Measurements from ENCODE around the gene PRSS2.

Gene PRSS2

GRCh38 chr7:142817506-142817905 lies 46.7 kb downstream of the PRSS2 start:
- POLR2A ChIA-PET: interaction anchor here (1.3 kb wide), 1 partner anchor 9 kb away, joined by 3 read pairs; no protein-coding TSS in a partner anchor
- no peak for DNase-seq (ENCODE audit: extremely low spot score)
- CTCF ChIA-PET: interaction anchor here (0.7 to 5.4 kb wide), 9 partner anchors 7 to 1284 kb away, joined by 3 to 71 read pairs (median 4); no protein-coding TSS in a partner anchor
- TF ChIP-seq, protein P1, sequence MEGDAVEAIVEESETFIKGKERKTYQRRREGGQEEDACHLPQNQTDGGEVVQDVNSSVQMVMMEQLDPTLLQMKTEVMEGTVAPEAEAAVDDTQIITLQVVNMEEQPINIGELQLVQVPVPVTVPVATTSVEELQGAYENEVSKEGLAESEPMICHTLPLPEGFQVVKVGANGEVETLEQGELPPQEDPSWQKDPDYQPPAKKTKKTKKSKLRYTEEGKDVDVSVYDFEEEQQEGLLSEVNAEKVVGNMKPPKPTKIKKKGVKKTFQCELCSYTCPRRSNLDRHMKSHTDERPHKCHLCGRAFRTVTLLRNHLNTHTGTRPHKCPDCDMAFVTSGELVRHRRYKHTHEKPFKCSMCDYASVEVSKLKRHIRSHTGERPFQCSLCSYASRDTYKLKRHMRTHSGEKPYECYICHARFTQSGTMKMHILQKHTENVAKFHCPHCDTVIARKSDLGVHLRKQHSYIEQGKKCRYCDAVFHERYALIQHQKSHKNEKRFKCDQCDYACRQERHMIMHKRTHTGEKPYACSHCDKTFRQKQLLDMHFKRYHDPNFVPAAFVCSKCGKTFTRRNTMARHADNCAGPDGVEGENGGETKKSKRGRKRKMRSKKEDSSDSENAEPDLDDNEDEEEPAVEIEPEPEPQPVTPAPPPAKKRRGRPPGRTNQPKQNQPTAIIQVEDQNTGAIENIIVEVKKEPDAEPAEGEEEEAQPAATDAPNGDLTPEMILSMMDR (IDR thresholded peaks at IDR 0.05; ENCODE audit: control extremely low read depth, extremely low read depth, low read depth, missing control alignments): no peak

DNA sequence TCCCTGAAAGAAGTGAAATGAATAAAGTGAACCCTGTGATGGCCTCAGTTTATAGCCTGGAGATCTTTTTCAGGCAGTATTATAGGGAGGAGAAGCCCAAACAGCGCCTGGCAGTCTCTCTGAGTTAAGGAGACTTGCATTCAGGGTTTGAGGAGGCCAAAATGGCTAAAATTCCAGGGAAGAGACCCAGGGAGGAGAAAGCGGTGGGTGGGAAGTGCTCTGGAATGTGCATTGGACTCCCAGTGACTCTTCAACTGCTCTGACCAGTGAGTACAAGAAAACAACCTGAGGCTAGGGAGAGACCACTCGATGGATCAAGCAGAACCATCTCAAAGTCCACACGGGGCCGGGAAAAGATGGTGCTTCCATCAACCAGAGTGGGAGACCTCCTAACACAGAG lies 48.8 kb downstream of the PRSS2 start:
- TF ChIP-seq, protein P1 (IDR thresholded peaks at IDR 0.05; ENCODE audit: control extremely low read depth, extremely low read depth, low read depth, missing control alignments): no peak
- POLR2A ChIA-PET: no interaction called here
- CTCF ChIA-PET: interaction anchor here (1.2 to 5.4 kb wide), 5 partner anchors 9 to 189 kb away, joined by 3 to 71 read pairs (median 5); no protein-coding TSS in a partner anchor
- no peak for DNase-seq (ENCODE audit: extremely low spot score)

GRCh38 chr7:142822714-142823113 lies 51.9 kb downstream of the PRSS2 start:
- TF ChIP-seq, protein P1 (IDR thresholded peaks at IDR 0.05; ENCODE audit: control extremely low read depth, extremely low read depth, low read depth, missing control alignments): no peak
- ChIA-PET POLR2A (no interaction called here), CTCF (interaction anchor here (1.3 kb wide), 1 partner anchor 10 kb away, joined by 3 read pairs; no protein-coding TSS in a partner anchor)
- no peak for DNase-seq (ENCODE audit: extremely low spot score)
